RWPE2 (cell line): ENCODE results near the gene MED16.

ENCODE experiments used
- ATAC-seq: fragments of 200-7000 bp; cut with Tn5 transposase; 3 replicates; pipeline ENCODE4 v1.9.1; 2021; ENCODE audit warnings: low read depth
- DNase-seq: peaks from one replicate; pipeline ENCODE4 v3.0.0-alpha.2; 2020; ENCODE audit warnings: low spot score
- H3K27ac ChIP-seq: fragments of 450-650 bp; 2 replicates; pipeline ENCODE4 v1.5.1; 2017; ENCODE audit warnings: mild to moderate bottlenecking; ENCODE audit not compliant: poor library complexity, severe bottlenecking
- H3K27me3 ChIP-seq: fragments of 250-450 bp; sonication (Bioruptor Pico); 2 replicates; pipeline ENCODE4 v1.5.1; 2021; ENCODE audit warnings: mild to moderate bottlenecking, moderate library complexity; ENCODE audit not compliant: insufficient read depth, poor library complexity, severe bottlenecking
- H3K36me3 ChIP-seq: fragments of 250-450 bp; sonication (Bioruptor Pico); 2 replicates; pipeline ENCODE4 v1.5.1; 2020; ENCODE audit warnings: low read depth, mild to moderate bottlenecking, moderate library complexity
- H3K4me1 ChIP-seq: fragments of 250-450 bp; sonication (Bioruptor Pico); 2 replicates; pipeline ENCODE4 v1.5.1; 2021; ENCODE audit warnings: mild to moderate bottlenecking, moderate library complexity; ENCODE audit not compliant: insufficient read depth, poor library complexity, severe bottlenecking
- H3K4me3 ChIP-seq: fragments of 250-450 bp; sonication (Bioruptor Pico); 2 replicates; pipeline ENCODE4 v1.5.1; 2021; ENCODE audit warnings: mild to moderate bottlenecking, moderate library complexity; ENCODE audit not compliant: severe bottlenecking
- H3K9me3 ChIP-seq: fragments of 250-450 bp; sonication (Bioruptor Pico); 2 replicates; pipeline ENCODE4 v1.5.1; 2021; ENCODE audit warnings: mild to moderate bottlenecking, moderate library complexity; ENCODE audit not compliant: severe bottlenecking
- CTCF ChIP-seq: fragments of 450-650 bp; IDR thresholded peaks from one replicate; pipeline ENCODE4 v1.5.1; 2017; ENCODE audit warnings: mild to moderate bottlenecking, moderate library complexity; ENCODE audit not compliant: poor library complexity, severe bottlenecking

MED16 gene

GRCh38 chr19:868458-869244 is 24.3 kb downstream of the MED16 start:
- TF ChIP-seq CTCF = no peak
- H3K27ac ChIP-seq = peak overlapping the region; percentile 48
- no peak overlapping the region for H3K4me3 ChIP-seq
- peaks cover 19% of the 10 kb centered on the region for H3K36me3 ChIP-seq
- peaks cover 17% of the 10 kb centered on the region for H3K4me1 ChIP-seq
- no peak for ATAC-seq
- no peaks in the 10 kb centered on the region for H3K27me3 ChIP-seq
- no peaks in the 10 kb centered on the region for H3K9me3 ChIP-seq
- no peak for DNase-seq

- H3K27ac ChIP-seq = no peak overlapping the region
- peaks cover 17% of the 10 kb centered on the region for H3K4me1 ChIP-seq
- ATAC-seq (no peak), DNase-seq (no peak)
- TF ChIP-seq CTCF = no peak
- no peak overlapping the region for H3K4me3 ChIP-seq
- no peaks in the 10 kb centered on the region for H3K9me3 ChIP-seq
- H3K36me3 ChIP-seq = peaks cover 16% of the 10 kb centered on the region
- no peaks in the 10 kb centered on the region for H3K27me3 ChIP-seq
Measured at GRCh38 chr19:867855-868457, 25.0 kb downstream of the MED16 start.

DNA sequence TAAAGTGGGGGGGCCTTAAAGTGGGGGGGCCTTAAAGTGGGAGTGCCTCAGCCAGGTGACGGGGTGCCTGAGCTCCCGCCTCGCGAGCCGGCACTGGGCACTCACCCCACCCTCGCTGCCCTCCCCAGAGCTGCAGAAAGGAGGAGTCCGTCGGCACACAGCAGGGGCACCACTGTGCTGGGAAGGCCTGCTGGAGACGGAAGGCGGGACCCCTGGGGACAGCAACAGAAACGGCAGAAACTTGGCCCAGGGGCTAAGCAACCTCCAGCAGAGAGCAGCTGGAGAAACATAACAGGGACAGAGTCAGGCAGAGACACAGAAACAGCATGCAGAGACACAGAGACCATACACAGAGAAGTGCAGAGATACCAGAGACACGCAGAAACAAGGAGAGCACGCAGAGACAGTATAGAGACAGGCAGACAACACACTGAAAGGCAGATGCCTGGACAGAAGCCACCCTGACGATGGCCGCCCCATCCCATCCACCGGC is 25.6 kb downstream of the MED16 start:
- no peak for DNase-seq
- TF ChIP-seq CTCF = no peak
- Histone ChIP-seq H3K27ac (no peak overlapping the region), H3K36me3 (peaks cover 16% of the 10 kb centered on the region), H3K9me3 (no peaks in the 10 kb centered on the region), H3K4me3 (no peak overlapping the region), H3K4me1 (peaks cover 14% of the 10 kb centered on the region), H3K27me3 (no peaks in the 10 kb centered on the region)
- ATAC-seq = no peak

- Histone ChIP-seq H3K27ac (no peak overlapping the region), H3K4me3 (no peak overlapping the region), H3K27me3 (no peaks in the 10 kb centered on the region), H3K9me3 (no peaks in the 10 kb centered on the region), H3K4me1 (peaks cover 9% of the 10 kb centered on the region), H3K36me3 (peaks cover 16% of the 10 kb centered on the region)
- no peak for DNase-seq
- no peak for ATAC-seq
- no peak for TF ChIP-seq CTCF
Measured at GRCh38 chr19:866769-867300, 26.2 kb downstream of the MED16 start.

- H3K4me1 ChIP-seq = peaks cover 3% of the 10 kb centered on the region
- peaks cover under 1% of the 10 kb centered on the region for H3K36me3 ChIP-seq
- DNase-seq (no peak), ATAC-seq (no peak)
- no peak overlapping the region for H3K4me3 ChIP-seq
- TF ChIP-seq CTCF = no peak
- no peak overlapping the region for H3K27ac ChIP-seq
- no peaks in the 10 kb centered on the region for H3K9me3 ChIP-seq
- H3K27me3 ChIP-seq = peaks cover 6% of the 10 kb centered on the region
Measured at GRCh38 chr19:863315-863620, 29.7 kb downstream of the MED16 start.
